OCI-LY1 (cell line): Measurements from ENCODE around the gene NDC1.

Experiments used
- H2AFZ ChIP-seq: fragments of 200-600 bp; sonication (generic), shearing (Covaris generic); 2 replicates; pipeline ENCODE4 v1.6.0; 2014; ENCODE audit warnings: antibody characterized with exemption, mild to moderate bottlenecking, low read length
- H3F3A ChIP-seq: fragments of 200-600 bp; sonication (generic), shearing (Covaris generic); 2 replicates; pipeline ENCODE4 v1.6.0; 2014; ENCODE audit warnings: mild to moderate bottlenecking, antibody characterized with exemption, low read length, moderate library complexity; ENCODE audit not compliant: insufficient read depth
- H3K27ac ChIP-seq: fragments of 200-600 bp; sonication (generic); 2 replicates; pipeline ENCODE4 v1.5.1; 2014; ENCODE audit warnings: low read length, mixed run types, mild to moderate bottlenecking, low read depth; ENCODE audit not compliant: poor library complexity, severe bottlenecking
- H3K27me3 ChIP-seq: fragments of 200-600 bp; sonication (generic); 2 replicates; pipeline ENCODE4 v1.6.0; 2014; ENCODE audit warnings: antibody characterized with exemption, mild to moderate bottlenecking, low read length, moderate library complexity; ENCODE audit not compliant: insufficient read depth
- H3K36me3 ChIP-seq: fragments of 200-600 bp; sonication (generic); 2 replicates; pipeline ENCODE4 v1.6.1; 2014; ENCODE audit warnings: mild to moderate bottlenecking, antibody characterized with exemption, low read length, moderate library complexity, mixed read lengths; ENCODE audit not compliant: insufficient read depth
- H3K4me1 ChIP-seq: fragments of 200-600 bp; sonication (generic); 2 replicates; pipeline ENCODE4 v1.5.1; 2014; ENCODE audit warnings: mild to moderate bottlenecking, low read length, moderate library complexity; ENCODE audit not compliant: insufficient read depth, severe bottlenecking
- H3K4me2 ChIP-seq: fragments of 200-600 bp; sonication (generic), shearing (Covaris generic); 2 replicates; pipeline ENCODE4 v1.6.1; 2014; ENCODE audit warnings: low read length
- H3K4me3 ChIP-seq: fragments of 200-600 bp; sonication (generic); 2 replicates; pipeline ENCODE4 v1.5.1; 2014; ENCODE audit warnings: low read length, low read depth, mild to moderate bottlenecking, mixed read lengths; ENCODE audit not compliant: poor library complexity, severe bottlenecking
- H3K79me2 ChIP-seq: fragments of 200-600 bp; shearing (Covaris generic); 2 replicates; pipeline ENCODE4 v1.6.1; 2016; ENCODE audit warnings: mixed run types, low read length, mixed read lengths; ENCODE audit not compliant: insufficient read depth
- H3K9ac ChIP-seq: fragments of 200-600 bp; sonication (generic), shearing (Covaris generic); 2 replicates; pipeline ENCODE4 v1.6.1; 2014; ENCODE audit warnings: mild to moderate bottlenecking, low read length, mixed read lengths
- H3K9me2 ChIP-seq: fragments of 200-600 bp; sonication (generic), shearing (Covaris generic); 2 replicates; pipeline ENCODE4 v1.6.1; 2014; ENCODE audit warnings: low read depth, mild to moderate bottlenecking, low read length, mixed read lengths
- H3K9me3 ChIP-seq: fragments of 200-600 bp; shearing (Covaris generic); 2 replicates; pipeline ENCODE4 v1.6.1; 2014; ENCODE audit warnings: low read length, mixed read lengths
- H4K20me1 ChIP-seq: fragments of 200-600 bp; sonication (generic), shearing (Covaris generic); 2 replicates; pipeline ENCODE4 v1.6.0; 2016; ENCODE audit warnings: mild to moderate bottlenecking, low read length; ENCODE audit not compliant: insufficient read depth
- CTCF ChIP-seq: fragments of 200-600 bp; sonication (generic), shearing (Covaris generic); IDR thresholded peaks from 2 replicates; pipeline ENCODE4 v1.5.1; 2017; ENCODE audit warnings: mild to moderate bottlenecking, antibody characterized with exemption, low read length, moderate library complexity, mixed read lengths
- EZH2 ChIP-seq: fragments of 200-600 bp; sonication (generic), shearing (Covaris generic); IDR thresholded peaks from 2 replicates; pipeline ENCODE4 v1.8.0; 2017; ENCODE audit warnings: borderline replicate concordance, mixed run types, mild to moderate bottlenecking, antibody characterized with exemption, low read length, moderate library complexity, mixed read lengths

Gene NDC1

GRCh38 chr1:53842347-53842746, 4.3 kb upstream of the NDC1 start:
- Histone ChIP-seq H3K4me2 (no peak overlapping the region), H3K27me3 (no peaks in the 10 kb centered on the region), H3F3A (no peaks in the 10 kb centered on the region), H3K4me1 (peaks cover 6% of the 10 kb centered on the region), H3K9me2 (no peaks in the 10 kb centered on the region), H3K9me3 (peaks cover 4% of the 10 kb centered on the region; the same call in 1 of the 2 replicates), H3K27ac (no peak overlapping the region), H2AFZ (no peak overlapping the region), H4K20me1 (no peaks in the 10 kb centered on the region), H3K79me2 (peaks cover 6% of the 10 kb centered on the region), H3K9ac (no peak overlapping the region), H3K36me3 (peaks cover 4% of the 10 kb centered on the region; the same call in 1 of the 2 replicates), H3K4me3 (no peak overlapping the region)
- no peak for TF ChIP-seq EZH2
- no peak for TF ChIP-seq CTCF

- peak overlapping the region; percentile 62 for H3K4me2 ChIP-seq
- TF ChIP-seq EZH2 (no peak), CTCF (no peak)
- H3K36me3 ChIP-seq = peaks cover 21% of the 10 kb centered on the region
- peaks cover 4% of the 10 kb centered on the region; the same call in 1 of the 2 replicates for H3K9me3 ChIP-seq
- peaks cover 37% of the 10 kb centered on the region for H3K4me1 ChIP-seq
- peak overlapping the region; percentile 88 for H3K27ac ChIP-seq
- H3F3A ChIP-seq = no peaks in the 10 kb centered on the region
- peak overlapping the region; percentile 98 for H3K4me3 ChIP-seq
- no peaks in the 10 kb centered on the region for H3K9me2 ChIP-seq
- peak overlapping the region; percentile 99 for H2AFZ ChIP-seq
- no peaks in the 10 kb centered on the region for H3K27me3 ChIP-seq
- H4K20me1 ChIP-seq = no peaks in the 10 kb centered on the region
- peaks cover 43% of the 10 kb centered on the region for H3K79me2 ChIP-seq
- H3K9ac ChIP-seq = peak overlapping the region; percentile 99
These were observed 518 bp upstream of the NDC1 start for GRCh38 chr1:53838654-53838974.

- no peaks in the 10 kb centered on the region for H3K9me2 ChIP-seq
- H3K79me2 ChIP-seq = peaks cover 54% of the 10 kb centered on the region
- H3K4me2 ChIP-seq = peak overlapping the region; percentile 62
- no peak for TF ChIP-seq EZH2
- peaks cover 4% of the 10 kb centered on the region; the same call in 1 of the 2 replicates for H3K9me3 ChIP-seq
- no peak overlapping the region for H2AFZ ChIP-seq
- no peaks in the 10 kb centered on the region for H3F3A ChIP-seq
- H3K4me1 ChIP-seq = peaks cover 37% of the 10 kb centered on the region
- peaks cover 29% of the 10 kb centered on the region for H3K36me3 ChIP-seq
- H3K9ac ChIP-seq = peak overlapping the region; percentile 99
- no peaks in the 10 kb centered on the region for H3K27me3 ChIP-seq
- H3K27ac ChIP-seq = peak overlapping the region; percentile 88
- H4K20me1 ChIP-seq = no peaks in the 10 kb centered on the region
- H3K4me3 ChIP-seq = peak overlapping the region; percentile 98
These were observed 511 bp downstream of the NDC1 start for GRCh38 chr1:53837646-53837923.

- peaks cover 66% of the 10 kb centered on the region for H3K79me2 ChIP-seq
- H3F3A ChIP-seq = no peaks in the 10 kb centered on the region
- H3K9me2 ChIP-seq = no peaks in the 10 kb centered on the region
- no peak for TF ChIP-seq CTCF
- no peak for TF ChIP-seq EZH2
- H3K4me2 ChIP-seq = peak overlapping the region; percentile 62
- peaks cover 37% of the 10 kb centered on the region for H3K4me1 ChIP-seq
- no peaks in the 10 kb centered on the region for H3K27me3 ChIP-seq
- peaks cover 38% of the 10 kb centered on the region for H3K36me3 ChIP-seq
- no peaks in the 10 kb centered on the region for H3K9me3 ChIP-seq
- H2AFZ ChIP-seq = no peak overlapping the region
- H4K20me1 ChIP-seq = no peaks in the 10 kb centered on the region
- H3K9ac ChIP-seq = peak overlapping the region; percentile 99
- H3K27ac ChIP-seq = peak overlapping the region; percentile 88
- peak overlapping the region; percentile 98 for H3K4me3 ChIP-seq
These were observed 2.6 kb downstream of the NDC1 start for GRCh38 chr1:53835491-53835890.
